Stimulated activated CD8-positive, alpha-beta memory T cell treated with anti-CD3 and anti-CD28 coated beads, Interleukin-2, amount 100 ng/mL, for 48 hours (primary cell): ENCODE data around the gene LRRC28.
"Not testable (repeated sequence)": the region's sequence is repeated elsewhere in the genome, so short reads cannot be mapped to it uniquely, and the experiment has no call there.

Source experiments
- DNase-seq, 2 donors: peaks; one replicate each; pipeline ENCODE4 v3.0.0-alpha.2; 2020; ENCODE audit warnings: low read depth in 2 of 2

LRRC28 gene

DNA sequence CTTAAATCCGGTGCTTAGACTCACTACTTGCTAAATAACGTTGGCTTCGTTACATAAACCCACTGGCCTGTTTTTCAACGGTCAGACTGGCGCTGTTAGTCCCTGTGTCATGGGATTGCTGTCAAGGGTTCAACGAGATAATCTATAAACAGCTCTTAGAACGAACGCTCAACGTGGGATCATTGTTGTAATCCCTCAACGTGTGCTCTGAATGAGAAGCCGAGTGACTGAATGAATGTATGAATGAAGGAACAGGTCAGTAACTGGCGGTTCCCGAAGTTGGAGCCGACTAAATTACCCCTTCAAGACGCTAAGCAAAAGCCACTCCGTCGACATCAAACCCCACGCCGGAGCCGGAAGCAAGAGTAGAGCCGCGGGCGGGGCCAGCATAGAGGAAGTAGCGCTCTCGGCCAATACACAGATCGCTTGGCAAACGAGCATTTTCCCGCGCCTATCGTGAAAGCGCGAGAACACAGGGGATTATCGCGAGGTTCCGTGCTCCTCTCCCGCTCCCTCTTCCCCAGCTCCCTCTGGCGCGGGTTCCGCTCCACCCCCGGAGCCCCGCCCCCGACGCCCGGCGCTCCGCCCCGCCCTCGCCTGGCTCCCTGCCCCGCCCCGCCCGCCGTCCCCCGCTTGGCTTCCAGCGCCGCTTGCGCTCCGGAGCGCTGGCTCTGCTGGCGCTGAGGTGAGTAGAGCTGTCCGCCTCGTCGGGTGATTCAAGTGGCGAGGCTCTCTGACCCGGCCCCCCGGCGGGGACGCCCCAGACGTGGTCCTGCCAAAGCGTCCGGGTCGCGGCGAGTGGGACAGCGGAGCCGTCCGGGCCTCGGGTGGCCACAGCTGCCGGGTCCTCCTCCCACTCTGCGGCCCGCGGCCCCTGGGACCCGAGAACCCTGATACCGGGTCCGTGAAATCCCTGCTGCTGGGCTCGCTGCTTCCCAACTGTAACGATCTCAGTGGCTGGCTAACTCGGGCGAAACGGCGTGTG is at the start of gene LRRC28:
Gene LRRC28, plus strand, starts transcription at position 625 of the 985 bp plus-strand sequence. CDS start 4,477 bp downstream, outside the sequence.
- DNase-seq = peak; percentile 88 to 94

DNA sequence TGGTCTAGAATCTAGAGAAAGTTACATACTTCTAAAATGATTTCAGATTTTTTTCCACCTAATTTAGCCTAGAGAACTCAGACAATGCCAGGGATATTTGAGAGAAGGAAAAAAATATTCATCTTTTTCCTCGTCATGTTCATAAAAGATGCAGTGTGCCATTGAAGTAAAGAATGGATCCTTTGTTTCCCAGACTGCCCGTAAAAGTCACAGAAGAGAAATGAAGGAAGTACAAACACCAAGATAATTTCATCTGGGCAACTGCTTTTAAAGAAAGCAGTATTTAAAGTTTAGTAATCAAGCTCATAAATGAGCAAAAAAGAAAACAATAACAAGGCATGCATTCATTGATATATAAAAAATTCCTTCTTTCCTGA is 49.1 kb upstream of the LRRC28 start:
- no peak for DNase-seq

DNA sequence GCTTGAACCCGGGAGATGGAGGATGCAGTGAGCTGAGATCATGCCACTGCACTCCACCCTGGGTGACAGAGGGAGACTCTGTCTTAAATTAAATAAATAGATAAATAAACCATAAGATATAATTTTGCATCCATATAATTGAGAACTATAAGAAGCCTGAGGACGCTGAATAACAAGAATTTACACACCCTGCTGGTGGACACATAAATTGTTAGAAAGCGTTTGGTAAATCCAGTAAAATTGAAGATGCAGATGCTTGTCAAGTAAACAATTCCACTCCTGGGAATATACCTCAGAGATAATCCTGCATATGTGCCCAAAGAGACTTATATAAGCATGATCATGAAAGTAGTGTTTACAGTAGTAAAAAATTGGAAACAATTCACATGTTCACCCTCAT is 43.6 kb upstream of the LRRC28 start:
- DNase-seq = no peak

DNA sequence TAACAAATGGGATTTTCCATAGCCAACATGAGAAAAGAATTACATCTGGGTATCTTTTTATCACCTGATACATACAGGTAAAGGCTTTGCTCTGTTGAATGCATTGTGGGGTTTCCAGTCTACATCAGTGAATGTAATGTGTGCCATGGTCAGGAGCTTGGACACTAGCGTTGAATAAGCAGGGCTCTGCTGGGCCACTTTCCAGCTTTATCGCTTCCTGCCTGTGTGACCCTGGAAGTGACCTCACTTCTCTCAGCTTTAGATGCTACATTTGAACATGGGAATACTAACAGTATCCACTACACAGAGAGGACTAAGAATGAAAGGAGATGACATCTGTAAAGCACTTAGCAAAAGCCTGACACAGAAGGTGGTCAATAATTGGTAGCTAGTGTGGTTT is 42.0 kb upstream of the LRRC28 start:
- DNase-seq = no peak

DNA sequence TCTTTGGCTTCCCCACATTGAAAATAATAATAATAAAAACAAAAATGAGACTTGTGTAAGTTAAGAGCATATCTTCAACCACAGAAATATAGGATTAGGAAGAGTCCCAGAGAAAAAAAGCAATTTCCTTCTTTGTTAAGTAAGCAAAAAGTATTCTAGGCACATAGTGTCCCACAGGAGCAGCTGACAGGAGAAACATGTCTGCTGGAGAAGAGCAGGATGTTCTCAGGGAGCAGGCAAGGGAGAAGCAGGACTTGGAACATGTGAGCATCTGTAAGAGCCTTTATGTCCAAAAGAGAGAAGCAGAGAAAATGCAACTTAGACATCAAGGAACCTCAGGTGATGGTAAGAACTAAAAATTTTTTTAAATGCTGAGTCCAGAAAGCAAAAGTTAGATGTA is 40.9 kb upstream of the LRRC28 start:
- no peak for DNase-seq

DNA sequence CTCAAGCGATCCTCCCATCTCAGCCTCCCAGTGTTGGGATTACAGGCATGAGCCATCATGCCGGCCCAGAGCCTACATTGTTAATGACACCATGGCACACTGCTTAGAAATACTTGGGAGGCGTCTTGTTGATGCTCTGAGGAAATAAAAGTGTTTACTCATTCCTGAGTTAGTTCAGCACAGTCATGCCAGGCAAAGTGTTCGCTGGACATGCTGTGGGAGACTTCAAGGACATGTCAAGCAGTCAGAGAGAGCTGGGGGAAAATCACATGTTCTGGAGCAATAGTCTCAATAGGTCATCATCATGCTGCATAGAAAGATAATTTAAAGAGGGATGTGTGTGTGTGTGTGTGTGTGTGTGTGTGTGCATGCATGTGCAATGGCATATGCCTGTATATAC is 39.4 kb upstream of the LRRC28 start:
- no peak for DNase-seq

DNA sequence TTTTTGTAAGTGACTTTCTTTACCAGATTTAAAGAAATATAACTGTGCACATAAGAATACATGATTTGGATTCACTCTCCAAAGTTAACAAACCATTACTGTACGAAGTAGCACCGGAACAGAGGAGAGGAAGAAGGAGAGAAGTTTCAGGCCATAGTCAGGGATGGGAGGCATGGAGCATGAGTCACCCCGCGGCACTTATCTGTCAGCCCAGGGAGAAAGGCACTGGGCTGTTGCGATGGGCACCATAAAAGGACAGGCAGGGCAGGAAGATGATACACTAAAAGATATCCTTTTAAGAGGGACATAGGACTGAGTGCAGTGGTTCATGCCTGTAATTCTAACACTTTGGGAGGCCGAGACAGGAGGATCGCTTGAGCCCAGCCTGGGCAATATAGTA is 38.9 kb upstream of the LRRC28 start:
- no peak for DNase-seq

DNA sequence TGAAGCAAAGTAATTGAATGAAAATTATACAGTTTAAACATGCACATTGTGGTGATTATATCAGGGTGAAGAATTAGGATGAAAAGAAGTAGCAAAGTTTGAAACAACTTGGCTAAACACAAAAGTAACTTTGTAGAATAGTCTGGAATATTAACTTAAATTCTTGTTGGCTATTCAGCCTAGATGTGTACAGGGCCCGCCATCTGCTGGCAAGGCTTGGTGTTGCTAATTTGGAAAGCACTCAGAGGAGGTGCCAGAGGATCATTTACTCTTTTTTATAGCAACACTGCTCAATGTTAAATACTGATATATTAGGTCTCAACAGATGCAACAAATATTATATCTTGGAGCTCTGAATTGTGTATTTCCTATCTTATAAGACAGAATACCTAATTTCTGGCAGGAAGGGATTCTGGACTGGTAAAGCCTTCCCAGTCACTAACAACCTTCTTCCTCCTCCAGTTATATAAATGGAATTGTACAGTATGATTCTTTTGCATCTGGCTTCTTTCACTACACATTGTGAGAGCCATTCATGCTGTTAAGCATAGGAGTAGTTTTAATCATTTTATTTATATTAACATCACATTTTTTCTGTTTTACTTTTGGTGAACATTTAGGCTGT is 38.0 kb upstream of the LRRC28 start:
- peak; percentile 40 to 48 for DNase-seq

DNA sequence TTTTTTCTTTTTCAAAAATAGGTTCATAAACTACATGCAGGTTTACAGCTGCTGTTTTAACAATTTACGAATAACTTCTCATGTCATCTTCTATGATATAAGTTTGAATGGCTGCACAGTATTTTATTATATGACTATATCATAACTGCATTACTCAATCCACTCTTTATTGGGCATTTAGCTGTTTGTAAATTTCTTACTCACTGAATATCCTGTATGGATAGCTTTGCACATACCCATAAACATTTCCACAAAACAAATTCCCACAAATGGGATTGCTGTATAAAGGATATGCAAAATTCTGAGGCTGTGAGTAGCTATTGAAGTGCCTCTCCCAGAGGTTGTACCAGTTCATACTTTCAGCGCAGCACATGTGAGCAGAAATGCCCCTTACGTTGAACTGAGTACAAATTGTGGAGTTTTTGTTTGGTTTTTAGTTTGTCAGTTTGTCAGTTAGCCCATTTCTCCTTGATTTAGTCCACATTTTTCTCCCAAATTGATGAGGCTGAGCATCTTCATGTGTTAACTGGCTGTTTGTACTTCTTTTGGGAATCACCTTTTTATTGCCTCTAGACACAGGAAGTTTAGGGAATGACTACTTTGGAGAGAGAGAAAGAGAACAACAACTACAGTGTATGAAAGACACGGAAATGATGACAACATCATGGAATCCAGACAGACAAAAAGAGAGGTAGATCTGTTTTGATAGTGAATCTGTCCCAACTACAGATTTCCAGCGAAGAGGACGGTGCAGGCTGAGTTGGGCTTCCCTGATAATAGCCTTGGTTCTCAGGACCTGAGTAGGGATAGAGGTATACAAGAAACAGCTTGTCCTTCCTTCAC is 26.7 kb upstream of the LRRC28 start:
- no peak for DNase-seq

DNA sequence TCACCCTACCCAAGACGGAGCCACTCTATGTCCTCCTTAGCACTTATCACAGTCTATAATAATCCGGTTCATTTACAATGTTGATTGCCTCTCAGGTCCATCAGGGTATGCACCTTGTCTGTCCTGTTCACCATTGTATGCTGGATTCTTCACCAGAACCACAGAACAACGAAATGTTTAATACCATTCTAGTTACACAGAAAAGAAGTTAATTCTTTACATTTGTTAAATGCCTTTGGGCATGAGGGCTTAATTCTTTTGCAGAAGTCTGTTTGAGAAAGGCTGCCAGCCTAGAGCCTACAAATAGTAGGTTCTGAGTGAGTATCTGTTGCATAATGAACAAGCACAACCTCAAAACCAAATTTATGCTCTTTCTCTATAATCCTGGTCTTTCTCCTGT is 24.5 kb upstream of the LRRC28 start:
- no peak for DNase-seq

DNA sequence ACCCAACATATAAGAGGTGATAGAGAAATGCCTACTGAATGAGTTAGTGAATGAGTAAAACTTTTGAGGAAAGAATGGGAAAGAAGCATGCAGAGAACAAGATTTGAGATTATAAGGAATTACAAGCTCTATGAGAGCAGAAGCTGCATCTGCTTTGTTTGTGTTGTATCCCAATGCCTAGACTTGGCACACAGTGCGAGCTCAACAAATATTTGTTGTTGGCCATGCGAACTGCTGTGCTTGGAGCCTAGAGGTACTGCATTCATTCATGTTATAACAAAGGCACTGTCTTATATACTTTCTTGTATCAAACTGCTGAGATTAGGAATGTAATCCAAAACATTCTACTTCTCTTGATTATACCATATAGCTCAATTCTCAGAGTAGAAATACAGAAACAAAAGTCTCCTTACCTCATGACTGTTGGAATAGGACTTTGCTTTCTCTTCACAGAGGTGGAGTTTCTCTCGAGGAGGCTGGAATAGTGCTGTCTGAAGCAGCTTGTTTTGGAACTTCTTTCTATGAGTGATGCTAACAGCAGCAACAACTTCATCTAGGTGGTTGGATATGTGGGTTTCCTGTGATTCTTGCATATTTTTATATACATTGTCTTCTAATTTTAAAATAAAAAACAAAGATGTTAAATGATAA is 23.0 kb upstream of the LRRC28 start:
- no peak for DNase-seq

DNA sequence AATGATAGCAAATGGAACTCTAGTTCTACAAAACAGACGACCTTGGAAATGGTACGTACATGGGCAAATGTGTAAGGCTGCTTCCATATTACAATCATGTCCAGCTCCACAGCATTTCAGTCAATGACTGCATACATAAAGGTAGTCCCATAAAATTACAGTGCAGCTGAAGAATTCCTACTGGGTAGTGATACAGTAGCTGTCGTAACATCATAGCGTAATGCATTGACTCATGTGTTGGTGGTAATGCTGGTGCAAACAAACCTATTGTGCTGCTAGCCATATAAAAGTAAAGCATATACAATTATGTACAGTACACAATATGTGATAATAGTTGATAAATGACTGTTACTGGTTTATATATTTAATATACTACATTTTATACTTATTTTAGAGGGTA is 20.4 kb upstream of the LRRC28 start:
- DNase-seq = no peak

DNA sequence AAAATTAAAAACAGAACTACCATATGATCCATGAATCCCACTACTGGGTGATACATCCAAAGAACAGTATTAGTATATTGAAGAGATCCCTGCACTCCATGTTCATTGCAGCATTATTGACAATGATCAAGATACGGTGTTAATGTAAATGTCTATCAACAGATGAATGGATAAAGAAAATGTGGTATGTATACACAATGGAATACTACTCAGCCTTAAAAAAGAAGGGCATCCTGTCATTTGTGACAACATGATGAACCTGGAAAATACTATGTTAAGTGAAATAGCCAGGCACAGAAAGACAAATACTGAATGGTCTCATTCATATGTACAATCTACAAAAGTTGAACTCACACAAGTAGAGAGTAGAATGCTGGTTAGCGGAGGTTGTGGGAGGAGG is 18.5 kb upstream of the LRRC28 start:
- DNase-seq = no peak

DNA sequence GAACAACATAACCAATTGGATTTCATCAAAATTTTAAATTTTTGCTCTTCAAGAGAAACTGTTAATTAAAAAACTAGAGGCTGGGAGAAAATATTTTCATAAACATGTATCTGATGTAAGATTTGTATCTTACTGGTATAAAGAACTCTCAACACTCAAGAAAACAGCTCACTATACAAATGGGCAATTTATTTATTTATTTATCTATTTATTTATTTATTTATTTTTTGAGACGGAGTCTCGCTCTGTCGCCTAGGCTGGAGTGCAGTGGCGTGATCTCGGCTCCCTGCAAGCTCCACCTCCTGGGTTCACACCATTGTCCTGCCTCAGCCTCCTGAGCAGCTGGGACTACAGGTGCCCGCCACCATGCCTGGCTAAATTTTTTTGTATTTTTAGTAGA is 17.1 kb upstream of the LRRC28 start:
- DNase-seq = not testable (repeated sequence)

DNA sequence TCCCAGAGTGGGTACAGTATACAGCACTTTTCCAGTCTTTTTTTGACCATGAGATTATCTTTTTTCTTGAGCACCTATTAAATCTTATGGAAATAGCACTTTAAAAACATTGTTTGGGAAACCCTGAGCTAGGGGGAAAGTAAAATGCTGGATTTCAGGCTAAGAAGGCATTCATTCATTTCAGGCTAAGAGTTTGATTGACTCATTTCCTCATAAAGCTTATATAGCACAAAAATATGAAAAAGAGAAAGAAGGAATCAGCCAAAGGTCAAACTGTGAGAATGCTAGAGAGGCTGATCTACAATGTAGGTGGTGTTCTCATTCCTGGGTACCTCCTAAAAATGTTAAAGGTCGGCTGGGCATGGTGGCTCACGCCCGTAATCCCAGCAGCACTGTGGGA is 12.4 kb upstream of the LRRC28 start:
- no peak for DNase-seq

DNA sequence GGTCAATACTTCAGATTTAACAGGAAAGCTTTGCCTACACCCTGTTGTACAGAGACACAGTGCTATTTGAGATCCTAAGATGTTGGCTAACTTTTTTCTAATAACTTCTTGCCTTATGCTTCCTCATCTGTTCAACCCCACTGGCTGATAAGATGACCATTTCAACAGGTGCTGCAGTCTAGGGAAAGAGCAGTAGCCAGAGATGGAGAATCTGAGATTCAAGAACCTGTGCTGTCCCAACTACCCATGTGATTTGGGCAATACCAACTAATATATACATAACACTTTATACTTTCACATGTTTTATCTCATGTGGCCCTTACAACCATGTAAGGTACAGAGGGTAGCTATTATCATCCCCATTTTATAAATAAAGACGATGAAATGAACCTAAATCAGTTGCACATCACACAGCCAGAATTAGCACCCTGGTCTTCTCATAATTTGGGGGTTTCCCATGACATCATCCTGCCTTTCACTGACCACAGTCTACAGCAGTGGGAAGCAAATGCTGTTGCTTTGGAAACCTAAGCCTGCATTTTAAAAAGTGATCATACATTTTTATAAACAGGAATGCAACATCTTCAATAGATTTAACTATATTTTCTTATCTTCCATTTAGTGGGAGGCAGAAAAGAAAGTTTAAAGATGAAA is 11.6 kb upstream of the LRRC28 start:
- DNase-seq = no peak

DNA sequence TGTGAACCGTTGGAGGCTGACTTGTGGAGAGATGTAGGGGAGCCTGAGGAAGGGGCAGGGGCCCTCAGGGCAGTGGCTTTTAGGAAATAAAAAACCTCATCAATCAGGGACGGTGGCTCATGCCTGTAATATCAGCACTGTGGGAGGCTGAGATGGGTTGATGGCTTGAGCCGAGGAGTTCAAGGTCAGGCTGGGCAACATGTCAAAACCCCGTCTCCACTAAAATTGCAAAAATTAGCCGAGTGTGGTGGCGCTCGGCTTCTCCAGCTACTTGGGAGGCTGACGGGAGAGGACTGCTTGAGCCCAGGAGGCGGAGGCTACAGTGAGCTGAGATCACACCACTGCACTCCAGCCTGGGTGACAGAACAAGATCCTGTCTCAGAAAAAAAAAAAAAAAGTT is 9.5 kb upstream of the LRRC28 start:
- DNase-seq = no peak

DNA sequence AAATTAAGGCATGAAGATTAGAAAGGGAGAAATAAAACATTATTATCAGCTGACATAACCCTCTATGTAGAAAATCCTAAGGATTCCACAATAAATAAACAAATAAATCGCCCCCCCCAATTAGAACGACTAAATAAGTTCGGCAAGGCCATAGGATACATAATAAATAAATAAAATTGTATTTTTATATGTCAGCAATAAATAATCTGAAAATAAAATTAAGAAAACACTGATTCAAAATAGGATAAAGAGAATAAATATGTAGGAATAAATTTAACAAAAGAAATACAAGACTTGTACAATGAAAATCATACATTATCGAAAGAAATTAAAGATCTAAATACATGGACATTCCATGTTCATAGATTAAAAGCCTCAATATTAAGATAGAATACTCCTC is 7.0 kb upstream of the LRRC28 start:
- DNase-seq = no peak

DNA sequence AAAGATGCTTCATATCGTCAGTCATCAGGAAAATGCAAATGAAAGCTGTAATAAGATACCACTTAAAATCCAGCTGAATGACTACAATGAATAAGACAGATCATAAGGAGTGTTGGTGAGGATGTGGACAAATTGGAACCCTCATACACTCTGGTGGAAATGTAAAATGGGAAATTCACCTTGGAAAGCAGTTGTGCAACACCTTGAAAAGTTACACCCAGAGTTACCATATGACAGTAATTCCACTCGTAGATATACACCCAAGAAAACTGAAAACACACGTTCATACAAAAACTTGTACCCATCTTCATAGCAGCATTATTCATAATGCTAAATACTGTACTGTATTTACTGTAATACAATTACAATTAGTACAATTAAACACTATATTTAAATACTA is 4.2 kb upstream of the LRRC28 start:
- DNase-seq = no peak

DNA sequence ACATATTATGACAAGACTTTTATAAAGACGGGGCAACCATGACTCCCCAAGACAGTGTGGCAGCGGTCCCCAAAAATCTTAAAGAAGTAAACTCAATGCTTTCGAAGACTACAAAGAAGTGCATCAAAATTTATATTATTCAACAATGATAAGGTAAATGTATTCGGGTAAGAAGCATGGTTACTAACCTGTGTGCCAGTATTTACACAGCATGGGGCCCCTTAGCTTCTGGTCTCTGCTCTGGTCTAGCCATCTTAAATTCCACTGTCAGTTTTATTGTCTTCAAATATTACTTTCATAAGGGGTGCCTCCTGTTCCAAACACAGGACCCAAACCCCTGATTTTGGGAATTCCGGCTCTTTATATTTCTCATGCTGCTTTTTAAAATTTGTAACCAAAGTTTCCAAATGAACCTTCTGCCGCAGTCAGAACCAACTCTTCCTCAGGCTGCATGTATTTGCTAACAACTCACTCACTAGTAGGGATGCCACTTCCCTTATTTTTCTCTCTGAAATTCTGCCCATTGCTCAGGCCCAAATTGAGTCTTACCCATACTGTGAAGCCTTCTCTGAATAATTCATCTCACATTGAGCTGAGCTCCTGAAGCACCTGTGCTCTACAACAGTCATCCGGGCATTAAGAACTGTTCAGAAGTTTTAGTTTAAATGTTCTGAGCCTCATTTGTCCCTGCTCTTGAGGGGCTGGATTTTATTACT is 3.1 kb upstream of the LRRC28 start:
- DNase-seq = no peak
